ENCODE results near the gene CYP19A1.

DNA sequence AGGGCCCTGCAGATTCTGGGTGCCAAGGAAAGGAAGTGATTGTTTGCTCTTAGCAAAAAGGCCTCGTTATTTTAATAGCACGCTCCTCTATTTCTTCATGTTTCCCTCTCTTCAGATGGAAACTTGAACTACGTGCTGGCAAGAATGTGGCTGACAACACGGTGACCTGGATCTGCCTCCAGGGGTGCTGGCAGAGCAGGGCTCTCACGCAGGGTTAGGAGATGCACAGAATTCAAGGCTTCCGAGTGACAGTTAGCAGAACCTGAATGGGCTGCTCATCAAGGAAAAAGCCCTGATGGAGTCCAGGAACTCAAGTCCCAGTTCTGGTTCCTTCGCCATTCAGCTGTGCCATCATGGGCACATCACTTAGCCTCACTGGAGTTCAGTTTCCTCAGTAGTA is 22.7 kb downstream of the CYP19A1 start:
- TF ChIP-seq, protein P1, sequence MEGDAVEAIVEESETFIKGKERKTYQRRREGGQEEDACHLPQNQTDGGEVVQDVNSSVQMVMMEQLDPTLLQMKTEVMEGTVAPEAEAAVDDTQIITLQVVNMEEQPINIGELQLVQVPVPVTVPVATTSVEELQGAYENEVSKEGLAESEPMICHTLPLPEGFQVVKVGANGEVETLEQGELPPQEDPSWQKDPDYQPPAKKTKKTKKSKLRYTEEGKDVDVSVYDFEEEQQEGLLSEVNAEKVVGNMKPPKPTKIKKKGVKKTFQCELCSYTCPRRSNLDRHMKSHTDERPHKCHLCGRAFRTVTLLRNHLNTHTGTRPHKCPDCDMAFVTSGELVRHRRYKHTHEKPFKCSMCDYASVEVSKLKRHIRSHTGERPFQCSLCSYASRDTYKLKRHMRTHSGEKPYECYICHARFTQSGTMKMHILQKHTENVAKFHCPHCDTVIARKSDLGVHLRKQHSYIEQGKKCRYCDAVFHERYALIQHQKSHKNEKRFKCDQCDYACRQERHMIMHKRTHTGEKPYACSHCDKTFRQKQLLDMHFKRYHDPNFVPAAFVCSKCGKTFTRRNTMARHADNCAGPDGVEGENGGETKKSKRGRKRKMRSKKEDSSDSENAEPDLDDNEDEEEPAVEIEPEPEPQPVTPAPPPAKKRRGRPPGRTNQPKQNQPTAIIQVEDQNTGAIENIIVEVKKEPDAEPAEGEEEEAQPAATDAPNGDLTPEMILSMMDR (IDR thresholded peaks at IDR 0.05; ENCODE audit: low read length), result no peak
- no peak for TF ChIP-seq EZH2 (IDR thresholded peaks at IDR 0.05; ENCODE audit: borderline replicate concordance, low read length)

Measured in OCI-LY1 (cell line).